Astrocyte (in vitro differentiated cells and primary cell): Measurements from ENCODE around the gene KIAA0753.

Experiments
- CTCF ChIP-seq: IDR thresholded peaks from 2 replicates; pipeline ENCODE4 v1.5.1; 2011; ENCODE audit warnings: low read depth, mild to moderate bottlenecking, inconsistent platforms, low read length, moderate library complexity; ENCODE audit not compliant: insufficient read depth
- EZH2 ChIP-seq: IDR thresholded peaks from 2 replicates; pipeline ENCODE4 v1.6.1; 2012; ENCODE audit warnings: mild to moderate bottlenecking, low read length, inconsistent platforms; ENCODE audit not compliant: insufficient read depth

GRCh38 chr17:6651354-6651918, 10.9 kb upstream of the KIAA0753 start, which contains the start of the genes C17orf100 and MED31:
- no peak for TF ChIP-seq CTCF
- TF ChIP-seq EZH2: no peak
